DOHH2 (cell line): ENCODE results near the gene RNF13.

Experiments
- H3F3A ChIP-seq: fragments of 200-600 bp; sonication (generic), shearing (Covaris generic); 2 replicates; pipeline ENCODE4 v1.6.0; 2016; ENCODE audit warnings: antibody characterized with exemption, mild to moderate bottlenecking; ENCODE audit not compliant: control insufficient read depth, insufficient read depth
- H3K27ac ChIP-seq: fragments of 200-600 bp; sonication (generic); 2 replicates; pipeline ENCODE4 v1.5.1; 2014; ENCODE audit warnings: low read depth, mild to moderate bottlenecking, low read length, moderate library complexity
- H3K27me3 ChIP-seq: fragments of 200-600 bp; sonication (generic); 2 replicates; pipeline ENCODE4 v1.6.1; 2014; ENCODE audit warnings: mild to moderate bottlenecking, low read length, mixed read lengths; ENCODE audit not compliant: control insufficient read depth
- H3K36me3 ChIP-seq: fragments of 200-600 bp; sonication (generic); 2 replicates; pipeline ENCODE4 v1.6.1; 2014; ENCODE audit warnings: mild to moderate bottlenecking, low read length, moderate library complexity, mixed read lengths; ENCODE audit not compliant: control insufficient read depth
- H3K4me1 ChIP-seq: fragments of 200-600 bp; sonication (generic); 2 replicates; pipeline ENCODE4 v1.6.1; 2014; ENCODE audit warnings: mild to moderate bottlenecking, low read length, mixed read lengths; ENCODE audit not compliant: control insufficient read depth
- H3K4me2 ChIP-seq: fragments of 200-600 bp; sonication (generic); 2 replicates; pipeline ENCODE4 v1.6.0; 2014; ENCODE audit warnings: mild to moderate bottlenecking, low read length, moderate library complexity
- H3K4me3 ChIP-seq: fragments of 200-600 bp; sonication (generic); 2 replicates; pipeline ENCODE4 v1.5.1; 2014; ENCODE audit warnings: mild to moderate bottlenecking, low read length, mixed read lengths
- H3K79me2 ChIP-seq: fragments of 200-600 bp; sonication (generic); 2 replicates; pipeline ENCODE4 v1.6.1; 2014; ENCODE audit warnings: mild to moderate bottlenecking, low read length, mixed read lengths; ENCODE audit not compliant: control insufficient read depth
- H3K9me2 ChIP-seq: fragments of 200-600 bp; sonication (generic); replicated peaks from 2 replicates; pipeline ENCODE4 v1.6.1; 2014; ENCODE audit warnings: mild to moderate bottlenecking, low read length, mixed read lengths; ENCODE audit not compliant: control insufficient read depth
- H3K9me3 ChIP-seq: fragments of 200-600 bp; sonication (generic); 2 replicates; pipeline ENCODE4 v1.6.1; 2014; ENCODE audit warnings: antibody characterized with exemption, low read length, mixed read lengths; ENCODE audit not compliant: control insufficient read depth, insufficient read depth
- H4K20me1 ChIP-seq: fragments of 200-600 bp; sonication (generic); 2 replicates; pipeline ENCODE4 v1.6.0; 2014; ENCODE audit warnings: low read depth, mild to moderate bottlenecking, antibody characterized with exemption, low read length, moderate library complexity; ENCODE audit not compliant: control insufficient read depth, insufficient read depth
- CTCF ChIP-seq: fragments of 200-600 bp; sonication (generic); IDR thresholded peaks from one replicate; pipeline ENCODE4 v1.5.1; 2014; ENCODE audit warnings: antibody characterized with exemption, mild to moderate bottlenecking, low read depth, low read length; ENCODE audit not compliant: poor library complexity, severe bottlenecking
- EZH2phosphoT487 ChIP-seq: fragments of 200-600 bp; sonication (generic); IDR thresholded peaks from 2 replicates; pipeline ENCODE4 v1.6.1; 2017; ENCODE audit warnings: borderline replicate concordance, mild to moderate bottlenecking, antibody characterized with exemption, low read length, moderate library complexity, mixed read lengths

Gene RNF13

GRCh38 chr3:149792452-149793270 lies 20.4 kb upstream of the RNF13 start, which contains the start of gene ANKUB1:
Gene ANKUB1, minus strand, starts transcription at chr3:149792554. Its CDS starts 188 bp downstream, at chr3:149792366.
- Histone ChIP-seq H3K4me1 (no peaks in the 10 kb centered on the region), H3F3A (no peaks in the 10 kb centered on the region), H3K27ac (no peak within 1 kb of the TSS), H4K20me1 (no peaks in the 10 kb centered on the region), H3K4me2 (no peak within 1 kb of the TSS), H3K4me3 (no peak within 1 kb of the TSS), H3K27me3 (peaks cover 8% of the 10 kb centered on the region), H3K9me2 (no peaks in the 10 kb centered on the region), H3K9me3 (no peaks in the 10 kb centered on the region), H3K36me3 (no peaks in the 10 kb centered on the region), H3K79me2 (no peaks in the 10 kb centered on the region)
- TF ChIP-seq CTCF, result no peak
- no peak for TF ChIP-seq EZH2phosphoT487

- H3K36me3 ChIP-seq, result no peaks in the 10 kb centered on the region
- H3K4me3 ChIP-seq, result no peak overlapping the region
- no peaks in the 10 kb centered on the region for H3K9me3 ChIP-seq
- H3K79me2 ChIP-seq, result no peaks in the 10 kb centered on the region
- H3K27ac ChIP-seq, result no peak overlapping the region
- TF ChIP-seq EZH2phosphoT487 (no peak), CTCF (no peak)
- H4K20me1 ChIP-seq, result no peaks in the 10 kb centered on the region
- H3K27me3 ChIP-seq, result peaks cover 3% of the 10 kb centered on the region
- no peak overlapping the region for H3K4me2 ChIP-seq
- no peaks in the 10 kb centered on the region for H3K9me2 ChIP-seq
- H3F3A ChIP-seq, result no peaks in the 10 kb centered on the region
- H3K4me1 ChIP-seq, result peaks cover 3% of the 10 kb centered on the region; the same call in 1 of the 2 replicates
Observed at GRCh38 chr3:149796026-149796425, 17.0 kb upstream of the RNF13 start.

- H3K79me2 ChIP-seq, result no peaks in the 10 kb centered on the region
- H3K9me3 ChIP-seq, result no peaks in the 10 kb centered on the region
- no peaks in the 10 kb centered on the region for H4K20me1 ChIP-seq
- H3K36me3 ChIP-seq, result no peaks in the 10 kb centered on the region
- no peaks in the 10 kb centered on the region for H3F3A ChIP-seq
- H3K4me1 ChIP-seq, result peaks cover 3% of the 10 kb centered on the region; the same call in 1 of the 2 replicates
- no peaks in the 10 kb centered on the region for H3K27me3 ChIP-seq
- H3K9me2 ChIP-seq, result no peaks in the 10 kb centered on the region
- no peak for TF ChIP-seq EZH2phosphoT487
- no peak for TF ChIP-seq CTCF
- no peak overlapping the region for H3K4me2 ChIP-seq
- no peak overlapping the region for H3K27ac ChIP-seq
- no peak overlapping the region for H3K4me3 ChIP-seq
Observed at GRCh38 chr3:149800693-149801092, 12.3 kb upstream of the RNF13 start.
